ENCODE data around the gene SNX25.

SNX25 gene

GRCh38 chr4:185369731-185370130, 160.3 kb downstream of the SNX25 start:
- no peak for DNase-seq (ENCODE audit: low read depth)
- TF ChIP-seq CTCF (IDR thresholded peaks at IDR 0.05; ENCODE audit: insufficient read depth, low read depth, low read length, missing control alignments) = no peak
- no peak overlapping the region for H3K4me3 ChIP-seq (ENCODE audit: low read depth, low read length)

GRCh38 chr4:185370268-185370949, 161.0 kb downstream of the SNX25 start:
- no peak for DNase-seq (ENCODE audit: low read depth)
- no peak for TF ChIP-seq CTCF (IDR thresholded peaks at IDR 0.05; ENCODE audit: insufficient read depth, low read depth, low read length, missing control alignments)
- no peak overlapping the region for H3K4me3 ChIP-seq (ENCODE audit: low read depth, low read length)

GRCh38 chr4:185371702-185372101, 162.3 kb downstream of the SNX25 start:
- TF ChIP-seq CTCF (IDR thresholded peaks at IDR 0.05; ENCODE audit: insufficient read depth, low read depth, low read length, missing control alignments) = no peak
- no peak for DNase-seq (ENCODE audit: low read depth)
- no peak overlapping the region for H3K4me3 ChIP-seq (ENCODE audit: low read depth, low read length)

GRCh38 chr4:185374027-185374426, 164.6 kb downstream of the SNX25 start:
- no peak for TF ChIP-seq CTCF (IDR thresholded peaks at IDR 0.05; ENCODE audit: insufficient read depth, low read depth, low read length, missing control alignments)
- no peak for DNase-seq (ENCODE audit: low read depth)
- no peak overlapping the region for H3K4me3 ChIP-seq (ENCODE audit: low read depth, low read length)

GRCh38 chr4:185374573-185374972, 165.2 kb downstream of the SNX25 start:
- no peak for TF ChIP-seq CTCF (IDR thresholded peaks at IDR 0.05; ENCODE audit: insufficient read depth, low read depth, low read length, missing control alignments)
- no peak overlapping the region for H3K4me3 ChIP-seq (ENCODE audit: low read depth, low read length)
- no peak for DNase-seq (ENCODE audit: low read depth)

GRCh38 chr4:185378264-185378663, 168.9 kb downstream of the SNX25 start:
- DNase-seq (ENCODE audit: low read depth) = no peak
- H3K4me3 ChIP-seq (ENCODE audit: low read depth, low read length) = no peak overlapping the region
- TF ChIP-seq CTCF (IDR thresholded peaks at IDR 0.05; ENCODE audit: insufficient read depth, low read depth, low read length, missing control alignments) = no peak

Measured in GM12865 (cell line).